Measurements from ENCODE around the gene FKBP1B. TPM values are rescaled to one million over a fixed set of nuclear protein-coding genes. Genes with fewer than 3 reads are reported as not detected.

FKBP1B gene
- total RNA-seq, 1 experiment from 2014 or later, result 59.7 TPM

DNA sequence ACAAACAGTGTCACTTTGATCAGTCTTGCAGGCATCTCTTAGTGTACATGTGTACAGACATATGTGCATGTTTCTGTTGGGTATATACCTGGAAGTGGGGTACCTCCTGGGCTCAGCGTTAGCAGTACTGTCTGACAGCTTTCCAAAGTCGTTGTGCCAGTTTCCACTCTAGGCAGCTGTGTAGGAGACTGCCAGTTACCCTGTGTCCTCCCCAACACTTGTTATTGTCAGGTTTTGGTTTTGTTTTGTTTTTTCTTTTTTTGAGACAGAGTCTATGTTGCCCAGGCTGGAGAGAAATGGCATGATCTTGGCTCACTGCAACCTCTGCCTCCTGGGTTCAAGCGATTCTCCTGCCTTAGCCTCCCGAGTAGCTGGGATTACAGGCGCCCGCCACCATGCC, 6.2 kb downstream of the FKBP1B start:
- no peak overlapping the region for H2BK12ac ChIP-seq (ENCODE audit: insufficient read length, low read depth, low read length)
- H3K27ac Mint-ChIP-seq, result no peak overlapping the region
- no peak overlapping the region for H3T11ph ChIP-seq (ENCODE audit: low read length)
- no peak overlapping the region for H4K91ac ChIP-seq (ENCODE audit: insufficient read length, low read depth, low read length)
- DNase-seq, result no peak
- no peak overlapping the region for H2BK15ac ChIP-seq (ENCODE audit: low read depth, low read length)
- H2AFZ ChIP-seq (ENCODE audit: low read length), result no peak overlapping the region
- H3K14ac ChIP-seq (ENCODE audit: insufficient read depth, low read length), result no peak overlapping the region
- no peak overlapping the region for H4K8ac ChIP-seq (replicated peaks; ENCODE audit: insufficient read length, low read depth, low read length)
- H3K4me3 Mint-ChIP-seq, result no peak overlapping the region
- H3K79me2 ChIP-seq (ENCODE audit: insufficient read depth, low read length), result no peaks in the 10 kb centered on the region
- H3K4me1 ChIP-seq (ENCODE audit: insufficient read depth, low read length), result no peaks in the 10 kb centered on the region
- H3K18ac ChIP-seq (ENCODE audit: insufficient read length, low read depth, low read length), result no peak overlapping the region
- H3K9me3 ChIP-seq (ENCODE audit: control insufficient read depth, low read depth, low read length), result no peaks in the 10 kb centered on the region
- no peak overlapping the region for H4K5ac ChIP-seq (ENCODE audit: insufficient read length, low read depth, low read length)
- H3K23ac ChIP-seq (ENCODE audit: insufficient read length, low read depth, low read length), result no peak overlapping the region
- no peaks in the 10 kb centered on the region for H3K9me3 Mint-ChIP-seq
- H3K27me3 Mint-ChIP-seq (ENCODE audit: low read depth), result no peaks in the 10 kb centered on the region
- H3K4me1 Mint-ChIP-seq, result peaks cover 0 to 3% of the 10 kb centered on the region in 2 experiments; a peak in 2 of 4 replicates
- no peak overlapping the region for H3K4ac ChIP-seq (ENCODE audit: low read depth, low read length)
- H3K9ac ChIP-seq (ENCODE audit: extremely low read depth, insufficient read length, low read length), result no peak overlapping the region
- H3K36me3 Mint-ChIP-seq (ENCODE audit: insufficient read depth in 1 of 3, low read depth in 3 of 3), result peaks cover 17 to 26% (median 18%) of the 10 kb centered on the region in 3 experiments
- no peaks in the 10 kb centered on the region for H3K79me1 ChIP-seq (ENCODE audit: insufficient read depth, low read depth, low read length, poor library complexity, severe bottlenecking)
- no peaks in the 10 kb centered on the region for H3K27me3 ChIP-seq (ENCODE audit: insufficient read depth, low read length)
- H3K4me2 ChIP-seq (ENCODE audit: insufficient read depth, insufficient read length, low read length), result no peak overlapping the region
- no peaks in the 10 kb centered on the region for H3K23me2 ChIP-seq (ENCODE audit: insufficient read length, low read depth, low read length, poor library complexity, severe bottlenecking)
- H3K27ac ChIP-seq (ENCODE audit: insufficient read length, low read depth, low read length), result no peak overlapping the region
- H3K56ac ChIP-seq (ENCODE audit: insufficient read length, low read depth, low read length), result no peak overlapping the region
- H4K20me1 ChIP-seq (ENCODE audit: control insufficient read depth, insufficient read depth, insufficient read length), result no peaks in the 10 kb centered on the region
- no peak overlapping the region for H2BK120ac ChIP-seq (ENCODE audit: low read depth, low read length, poor library complexity, severe bottlenecking)
- H2AK5ac ChIP-seq (ENCODE audit: insufficient read length, low read length), result no peak overlapping the region
- H2BK20ac ChIP-seq (ENCODE audit: low read depth, low read length, poor library complexity, severe bottlenecking), result no peak overlapping the region
- TF ChIP-seq, protein P1, sequence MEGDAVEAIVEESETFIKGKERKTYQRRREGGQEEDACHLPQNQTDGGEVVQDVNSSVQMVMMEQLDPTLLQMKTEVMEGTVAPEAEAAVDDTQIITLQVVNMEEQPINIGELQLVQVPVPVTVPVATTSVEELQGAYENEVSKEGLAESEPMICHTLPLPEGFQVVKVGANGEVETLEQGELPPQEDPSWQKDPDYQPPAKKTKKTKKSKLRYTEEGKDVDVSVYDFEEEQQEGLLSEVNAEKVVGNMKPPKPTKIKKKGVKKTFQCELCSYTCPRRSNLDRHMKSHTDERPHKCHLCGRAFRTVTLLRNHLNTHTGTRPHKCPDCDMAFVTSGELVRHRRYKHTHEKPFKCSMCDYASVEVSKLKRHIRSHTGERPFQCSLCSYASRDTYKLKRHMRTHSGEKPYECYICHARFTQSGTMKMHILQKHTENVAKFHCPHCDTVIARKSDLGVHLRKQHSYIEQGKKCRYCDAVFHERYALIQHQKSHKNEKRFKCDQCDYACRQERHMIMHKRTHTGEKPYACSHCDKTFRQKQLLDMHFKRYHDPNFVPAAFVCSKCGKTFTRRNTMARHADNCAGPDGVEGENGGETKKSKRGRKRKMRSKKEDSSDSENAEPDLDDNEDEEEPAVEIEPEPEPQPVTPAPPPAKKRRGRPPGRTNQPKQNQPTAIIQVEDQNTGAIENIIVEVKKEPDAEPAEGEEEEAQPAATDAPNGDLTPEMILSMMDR (conservative IDR thresholded peaks at IDR 0.05), result no peak
- H2BK5ac ChIP-seq (ENCODE audit: insufficient read length, low read length), result no peak overlapping the region
- no CpG with 5 or more reads among the region's 6 CpGs for WGBS (ENCODE audit: extremely low coverage, insufficient read length, low lambda C conversion rate)
